GM18868 (cell line): ENCODE measurements around the gene SLC24A3.

ENCODE experiments used
- ATAC-seq: cut with Tn5 transposase; IDR thresholded peaks from one replicate; pipeline ENCODE4 v1.9.1; 2021; ENCODE audit warnings: mild to moderate bottlenecking, moderate library complexity; ENCODE audit not compliant: unreplicated experiment

SLC24A3 gene

GRCh38 chr20:19380211-19380610, 167.8 kb downstream of the SLC24A3 start:
- no peak for ATAC-seq

DNA sequence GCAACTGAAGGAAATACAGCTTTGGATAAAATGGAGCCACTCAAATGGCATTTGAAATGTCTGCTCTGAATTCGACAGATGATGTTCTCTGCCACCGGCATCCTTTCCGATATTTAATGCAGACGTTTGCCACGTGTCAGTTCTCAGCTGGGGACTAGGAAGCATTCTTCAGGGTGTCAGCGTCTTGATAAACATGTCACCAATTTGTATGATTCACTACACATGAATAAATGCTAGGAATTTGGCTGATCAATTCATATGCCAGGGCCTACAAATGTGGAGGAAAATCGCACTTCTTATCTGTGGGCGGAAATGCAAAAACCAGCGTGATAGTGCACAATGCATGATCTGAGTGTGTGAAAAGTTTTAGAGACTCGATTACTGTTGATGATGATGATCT, 169.5 kb downstream of the SLC24A3 start:
- no peak for ATAC-seq

DNA sequence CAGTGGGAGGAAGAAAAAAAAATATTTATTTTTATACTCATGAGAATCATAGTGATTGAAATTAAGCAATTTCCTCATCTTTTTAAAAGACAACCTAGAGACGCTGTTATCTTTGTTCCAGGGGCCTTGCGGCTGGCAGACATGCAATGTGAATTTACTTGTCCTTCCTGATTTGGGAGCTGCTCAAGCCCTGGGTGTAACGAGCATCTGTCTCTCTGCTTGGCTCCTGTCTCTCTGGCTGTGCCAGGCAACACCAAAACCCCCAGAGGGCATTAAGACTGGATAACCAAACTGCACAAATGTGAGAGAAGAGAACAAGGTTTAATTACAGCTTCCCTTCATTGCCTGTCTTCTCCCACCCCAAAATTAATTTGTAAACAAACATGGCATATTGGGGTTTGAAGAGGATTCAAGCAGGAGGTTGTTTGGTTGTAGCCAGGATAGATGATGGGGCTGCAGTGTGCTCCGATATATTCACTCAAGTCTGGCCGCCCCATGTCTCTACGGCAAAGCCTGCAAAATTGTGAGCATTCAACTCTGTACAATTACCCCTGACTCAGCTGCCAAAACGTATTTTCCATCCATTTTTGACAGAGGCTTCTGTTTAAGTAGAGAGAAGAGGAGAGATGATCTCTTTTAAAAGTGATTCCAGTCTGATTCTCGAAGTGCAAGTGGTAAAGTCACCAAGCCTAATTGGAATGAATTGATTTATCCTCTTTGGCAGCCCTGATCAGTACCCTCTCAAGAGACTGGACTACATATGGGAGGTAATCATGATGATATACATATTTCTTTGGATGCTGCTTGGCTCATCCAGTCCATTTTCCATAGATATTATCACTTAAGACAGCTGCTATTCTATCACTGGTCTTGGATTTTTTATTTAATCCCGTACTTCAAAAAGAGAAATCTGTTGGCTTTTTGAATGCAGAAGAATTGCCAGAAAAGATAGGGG, 170.2 kb downstream of the SLC24A3 start:
- no peak for ATAC-seq

DNA sequence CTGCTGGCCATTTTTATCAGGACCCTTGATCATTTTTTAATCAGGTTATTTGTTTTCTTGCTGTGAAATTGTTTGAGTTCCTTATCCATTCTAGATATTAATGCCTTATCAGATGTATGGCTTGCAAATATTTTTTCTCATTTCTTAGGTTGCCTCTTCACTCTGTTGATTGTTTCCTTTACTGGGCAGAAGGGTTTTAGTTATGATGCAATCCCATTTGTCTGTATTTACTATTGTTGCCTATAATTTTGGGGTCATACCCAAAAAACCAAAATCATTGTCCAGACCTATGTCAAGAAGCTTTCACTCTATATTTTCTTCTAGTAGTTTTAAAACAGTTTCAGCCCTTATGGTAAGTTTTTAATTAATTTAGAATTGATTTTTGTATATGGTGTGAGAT, 172.5 kb downstream of the SLC24A3 start:
- no peak for ATAC-seq

DNA sequence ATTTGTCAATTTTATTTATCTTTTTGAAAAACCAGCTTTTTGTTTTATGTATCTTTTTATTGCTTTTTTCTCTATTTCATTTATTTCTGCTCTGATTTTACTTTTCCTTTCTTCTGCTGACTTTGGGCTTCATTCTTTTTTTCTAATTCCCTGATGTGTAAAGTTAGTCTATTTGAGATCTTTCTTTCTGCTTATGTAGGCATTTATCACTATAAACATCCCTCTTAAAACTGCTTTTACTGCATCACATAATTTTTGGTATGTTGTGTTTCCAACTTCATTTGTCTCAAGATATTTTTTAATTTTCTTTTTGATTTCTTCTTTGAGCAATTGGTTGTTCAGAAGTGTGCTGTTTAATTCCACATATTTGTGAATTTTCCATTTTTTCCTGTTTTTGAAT, 174.8 kb downstream of the SLC24A3 start:
- ATAC-seq, result no peak

DNA sequence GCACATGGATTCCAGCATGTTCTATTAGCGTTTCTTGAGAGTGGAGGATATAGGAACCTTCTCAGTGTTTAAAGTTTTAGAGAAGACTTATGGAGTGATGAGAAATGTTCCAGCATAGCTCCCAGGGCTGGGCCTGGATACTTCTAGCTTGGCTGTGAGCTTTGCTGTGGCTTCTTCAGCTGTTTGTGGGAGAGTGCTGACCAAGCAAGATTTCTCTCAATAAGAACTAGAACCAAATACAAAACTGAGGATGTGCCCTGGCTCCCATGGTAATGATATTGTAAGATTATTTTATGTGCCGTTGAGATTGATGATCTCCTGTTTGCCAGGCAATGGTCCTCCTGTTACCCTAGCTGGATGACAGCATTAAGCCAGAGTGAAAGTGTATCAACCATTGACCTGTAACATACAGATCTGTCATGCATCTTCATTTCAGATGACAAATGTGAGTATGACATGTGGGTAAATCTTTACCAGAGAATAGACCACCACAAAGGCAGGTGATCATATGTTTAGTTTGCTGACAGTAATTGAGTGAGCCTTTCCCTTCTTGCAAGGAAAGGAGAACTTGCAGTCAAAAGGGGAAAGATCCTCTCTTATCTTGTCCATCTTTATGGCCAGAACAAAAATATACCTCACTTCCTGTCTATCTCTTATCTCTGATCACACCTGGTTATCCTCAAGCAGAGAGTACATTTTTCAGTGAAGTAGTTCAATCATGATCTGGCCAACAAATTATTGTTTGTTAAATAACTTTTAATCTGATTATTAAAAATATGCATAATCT, 180.1 kb downstream of the SLC24A3 start:
- ATAC-seq, result no peak

DNA sequence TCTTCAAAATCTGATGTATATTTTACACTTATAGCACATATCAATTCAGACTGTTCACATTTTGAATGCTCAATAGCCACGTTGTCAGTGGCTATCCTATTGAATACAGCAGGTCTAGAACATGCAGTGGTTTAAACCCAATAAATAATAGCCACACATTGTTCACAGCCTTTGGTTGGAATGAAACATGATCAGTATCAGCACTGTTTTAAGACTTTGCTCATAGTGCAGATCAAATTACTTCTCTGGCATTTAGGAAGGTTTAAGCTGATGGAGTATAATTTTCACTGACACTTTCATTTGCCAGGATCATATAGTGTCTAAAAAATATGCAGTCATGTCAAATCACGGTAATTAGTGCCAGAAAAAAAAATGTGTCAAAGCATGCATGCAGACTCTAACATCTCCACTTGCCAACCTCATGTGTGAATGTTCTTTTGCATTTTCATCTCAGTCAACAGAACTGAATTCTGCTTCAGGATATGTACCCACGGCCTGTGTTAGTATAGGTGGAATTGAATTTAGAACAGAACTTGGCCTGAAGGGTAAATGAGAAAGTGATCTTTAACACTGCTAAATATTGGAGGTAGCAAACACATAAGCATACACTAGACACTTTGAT, 184.1 kb downstream of the SLC24A3 start:
- ATAC-seq, result no peak

GRCh38 chr20:19397226-19397625, 184.8 kb downstream of the SLC24A3 start:
- ATAC-seq, result no peak

DNA sequence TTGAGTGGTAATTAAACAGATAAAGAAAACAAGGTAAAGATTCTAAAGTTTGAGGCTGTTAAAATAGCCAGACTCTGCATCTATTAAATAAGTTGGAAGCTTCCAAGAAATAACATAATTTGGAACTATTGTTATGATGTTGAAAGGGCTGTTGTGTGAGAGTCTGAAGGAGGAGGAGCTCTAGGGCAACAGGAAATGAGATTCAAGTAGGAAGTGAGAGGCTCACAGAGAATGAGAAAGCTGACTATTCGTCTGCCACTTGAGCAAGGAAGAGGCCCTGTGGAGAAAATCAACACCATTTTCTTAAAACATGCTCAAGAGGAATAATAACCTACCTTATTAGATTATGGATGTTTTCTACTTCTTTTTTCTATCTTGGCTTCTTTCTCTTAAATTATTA, 185.2 kb downstream of the SLC24A3 start:
- ATAC-seq, result no peak

- ATAC-seq, result no peak
Observed at GRCh38 chr20:19401096-19401495, 188.7 kb downstream of the SLC24A3 start.

- no peak for ATAC-seq
Observed at GRCh38 chr20:19403549-19403948, 191.1 kb downstream of the SLC24A3 start.

- no peak for ATAC-seq
Observed at GRCh38 chr20:19404826-19405225, 192.4 kb downstream of the SLC24A3 start.

GRCh38 chr20:19405958-19406357, 193.5 kb downstream of the SLC24A3 start:
- ATAC-seq, result no peak

DNA sequence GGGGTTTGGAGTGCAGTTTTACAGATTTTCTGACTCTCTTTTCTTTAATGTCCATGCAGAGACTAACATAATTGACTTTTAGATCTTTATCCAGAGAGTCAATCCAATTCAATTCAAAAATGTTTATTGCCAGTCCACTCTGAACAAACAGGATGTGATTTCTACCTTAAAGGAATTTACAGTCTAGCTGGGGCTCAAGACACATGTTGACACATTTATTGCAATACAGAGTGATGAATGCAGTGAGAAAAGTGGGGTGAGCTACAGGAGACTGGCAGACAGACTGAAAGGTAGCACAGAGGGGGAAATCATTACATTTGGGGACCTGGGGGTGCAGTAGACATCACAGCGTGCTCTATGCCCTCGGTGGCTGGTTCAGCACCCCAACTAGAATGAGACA, 193.9 kb downstream of the SLC24A3 start:
- ATAC-seq, result no peak

- no peak for ATAC-seq
Observed at GRCh38 chr20:19407196-19407595, 194.8 kb downstream of the SLC24A3 start.

DNA sequence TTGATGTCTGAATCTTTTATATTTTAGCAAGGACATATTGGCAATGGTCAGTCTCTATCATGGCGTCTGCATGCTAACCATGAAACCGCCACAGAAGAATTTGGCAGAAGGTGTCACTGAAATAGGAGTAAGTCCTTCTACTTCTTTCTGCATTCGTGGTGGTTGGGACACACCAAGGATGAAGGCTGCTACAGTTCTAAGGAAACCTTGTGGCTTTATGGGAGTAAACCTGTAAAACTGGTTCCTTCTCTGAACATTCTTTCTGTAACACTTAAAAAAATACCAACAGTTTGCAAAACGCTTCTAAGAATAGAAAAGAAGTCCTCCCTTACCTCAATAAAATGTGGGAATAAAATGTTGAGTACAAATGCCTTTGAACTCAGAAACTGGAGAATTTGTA, 195.3 kb downstream of the SLC24A3 start:
- no peak for ATAC-seq

GRCh38 chr20:19408971-19409370, 196.5 kb downstream of the SLC24A3 start:
- no peak for ATAC-seq

- no peak for ATAC-seq
Observed at GRCh38 chr20:19411811-19412210, 199.4 kb downstream of the SLC24A3 start.

DNA sequence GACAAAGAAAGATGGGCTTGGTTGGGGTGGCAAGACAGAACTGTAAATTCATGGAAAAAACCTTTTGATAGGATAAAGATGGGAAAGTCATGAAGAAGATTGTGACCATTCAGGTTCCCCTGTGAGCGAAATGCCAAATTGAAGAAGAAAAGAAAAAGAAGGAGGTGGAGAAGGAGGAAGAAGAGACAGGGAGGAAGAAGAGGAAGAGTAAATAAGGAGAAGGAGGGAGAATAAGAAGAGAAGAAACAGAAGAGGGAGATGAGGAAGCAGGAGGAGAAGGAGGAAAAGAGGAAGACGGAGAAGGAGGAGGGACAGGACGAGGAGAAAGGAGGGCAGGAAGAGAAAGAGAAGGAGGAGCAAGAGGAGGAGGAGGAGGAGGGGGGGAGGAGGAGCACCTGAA, 199.8 kb downstream of the SLC24A3 start:
- ATAC-seq, result no peak

DNA sequence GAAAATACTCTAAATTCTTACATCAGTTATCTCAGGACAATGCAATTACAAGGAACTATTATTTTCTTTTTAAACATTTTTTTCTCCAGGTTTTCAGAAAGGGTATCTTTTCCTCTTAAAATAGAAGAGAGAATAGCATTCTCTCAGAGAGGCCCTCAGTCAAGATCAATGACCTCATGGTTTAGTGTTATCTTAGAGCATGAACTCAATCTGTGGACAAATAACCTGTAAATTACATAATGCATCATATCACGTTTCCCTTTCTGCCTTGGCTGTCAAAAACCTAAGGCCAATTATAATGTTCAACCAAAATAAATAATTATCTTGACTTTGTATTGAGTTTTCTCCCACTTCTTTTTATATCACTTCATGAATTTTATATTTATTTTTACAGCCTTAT, 202.2 kb downstream of the SLC24A3 start:
- ATAC-seq, result no peak

GRCh38 chr20:19415786-19416185, 203.3 kb downstream of the SLC24A3 start:
- ATAC-seq, result no peak

DNA sequence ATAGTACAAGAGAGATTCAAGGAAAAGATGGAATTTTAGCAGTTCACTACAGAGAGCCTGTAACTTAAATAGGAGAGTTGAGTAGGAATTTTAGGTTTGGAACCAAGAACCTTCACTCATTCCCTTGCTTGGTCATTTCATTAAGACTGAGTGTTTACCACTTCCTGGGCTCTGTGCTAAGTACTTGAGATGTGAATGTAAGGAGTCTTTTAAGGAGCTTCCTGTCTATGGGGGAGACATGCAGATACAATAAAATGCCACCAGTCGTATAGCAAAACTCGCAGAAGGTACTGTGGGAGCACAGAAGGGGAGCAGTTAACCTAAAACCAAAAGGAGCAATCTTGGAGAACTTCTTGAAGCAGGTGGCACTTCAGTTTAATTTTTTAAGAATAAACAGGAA, 204.2 kb downstream of the SLC24A3 start:
- no peak for ATAC-seq
